NCI-H146 treated with DMSO at 0.1 percent for 48 hours (cell line): ENCODE results near the gene USH1C.

Experiments
- DNase-seq: peaks from one replicate; lab custom pipeline; 2025; ENCODE audit not compliant: unreplicated experiment; lab: John Stamatoyannopoulos, UW

The USH1C gene

GRCh38 chr11:17508791-17509190 lies 35.4 kb downstream of the USH1C start:
- no peak for DNase-seq

DNA sequence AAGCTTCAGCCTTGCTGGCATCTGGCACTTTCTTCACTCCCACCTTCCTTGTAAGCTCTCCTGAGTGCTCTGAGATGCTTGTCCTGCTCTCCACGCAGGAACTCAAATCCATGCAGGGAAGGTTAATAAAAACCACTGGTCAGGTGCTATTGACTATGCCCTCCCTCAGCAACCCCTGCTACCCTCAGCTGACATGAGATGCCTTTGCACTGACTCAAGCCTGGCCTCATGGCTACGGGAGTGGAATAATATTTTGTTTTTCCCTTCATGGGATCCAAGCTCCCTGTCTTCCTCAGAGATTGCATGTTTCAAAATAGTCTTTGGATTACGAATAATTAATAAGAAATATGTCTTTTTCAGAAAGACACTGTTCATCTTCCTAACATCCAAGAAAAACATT lies 35.9 kb downstream of the USH1C start:
- no peak for DNase-seq

GRCh38 chr11:17507773-17508172 lies 36.4 kb downstream of the USH1C start:
- DNase-seq: no peak

DNA sequence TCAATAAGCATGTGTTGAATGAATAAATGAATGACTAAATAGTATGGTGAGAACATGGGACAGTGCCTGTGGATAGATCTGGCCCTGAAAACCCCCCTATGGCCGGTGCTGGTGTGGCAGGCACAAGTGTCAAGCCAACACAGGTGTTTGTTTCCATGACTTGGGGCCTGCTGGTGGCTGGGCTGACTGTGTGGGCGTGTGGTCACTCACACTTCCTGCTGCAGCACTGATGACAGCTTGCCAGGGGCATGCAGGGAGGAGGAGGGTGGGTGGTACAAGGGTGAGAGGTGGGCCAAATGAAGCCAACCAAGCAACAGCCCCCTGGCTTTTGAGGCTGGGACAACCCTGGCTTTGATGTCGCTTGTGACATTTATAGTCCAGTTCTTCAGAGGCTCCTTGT lies 37.3 kb downstream of the USH1C start:
- DNase-seq: no peak

DNA sequence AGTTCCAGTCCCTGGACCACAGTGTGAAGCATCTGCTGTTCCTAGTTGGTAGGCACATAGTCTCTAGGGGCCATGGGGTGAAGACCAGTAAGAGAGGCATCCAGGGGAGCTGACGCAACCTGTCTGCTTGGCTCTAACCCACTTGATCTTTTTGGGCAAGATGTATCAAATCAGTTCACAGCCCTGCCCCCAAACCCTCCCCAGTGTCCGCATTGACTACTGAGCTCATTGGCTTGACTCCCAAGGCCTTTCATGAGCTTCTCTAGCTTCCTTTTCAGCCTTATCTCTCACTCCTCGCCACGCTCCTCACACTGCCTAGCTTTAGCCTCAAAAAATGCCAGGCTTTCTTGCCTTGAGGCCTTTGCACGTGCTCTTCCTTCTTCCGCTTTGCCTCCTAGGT lies 37.9 kb downstream of the USH1C start:
- no peak for DNase-seq

- DNase-seq: no peak
Measured at GRCh38 chr11:17505146-17505545, 39.1 kb downstream of the USH1C start.

DNA sequence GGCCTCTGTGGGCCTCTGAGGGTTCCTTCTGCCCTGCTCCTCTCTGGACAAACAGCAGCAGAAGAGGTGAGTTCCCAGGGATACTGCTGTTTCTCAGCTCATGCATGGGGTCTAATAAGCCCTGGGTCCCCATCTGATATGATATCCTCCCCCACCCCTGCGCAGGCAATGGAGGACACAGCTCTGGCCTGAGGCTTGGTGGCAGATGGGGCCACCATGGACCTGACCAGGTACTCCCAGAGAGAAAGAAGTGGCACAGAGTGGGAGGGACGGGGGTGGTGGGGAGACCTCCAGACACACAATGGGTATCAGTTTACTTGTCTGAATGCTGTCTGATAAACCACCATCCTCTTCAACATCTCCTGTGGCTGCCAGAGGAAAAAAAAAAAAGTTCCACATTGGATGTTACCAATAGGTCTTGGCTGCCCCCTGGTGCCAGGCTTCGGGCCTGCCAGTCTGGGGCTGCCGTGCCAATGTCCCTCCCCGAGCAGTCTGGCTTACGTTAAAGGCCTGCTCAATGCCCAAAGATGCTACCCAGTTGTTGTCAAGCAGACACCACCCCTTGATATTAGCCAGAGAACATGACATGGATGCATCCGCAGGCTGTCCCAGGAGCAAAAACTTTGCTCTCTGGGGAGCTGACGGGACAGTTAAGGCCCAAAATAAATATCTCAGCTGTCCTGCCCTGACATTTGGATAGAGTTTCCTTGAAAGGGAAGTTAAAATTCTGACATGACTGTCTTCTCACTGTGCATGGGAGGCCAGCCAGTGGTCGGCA lies 39.7 kb downstream of the USH1C start:
- peak; percentile 39 for DNase-seq

GRCh38 chr11:17502630-17503029 lies 41.6 kb downstream of the USH1C start:
- no peak for DNase-seq

DNA sequence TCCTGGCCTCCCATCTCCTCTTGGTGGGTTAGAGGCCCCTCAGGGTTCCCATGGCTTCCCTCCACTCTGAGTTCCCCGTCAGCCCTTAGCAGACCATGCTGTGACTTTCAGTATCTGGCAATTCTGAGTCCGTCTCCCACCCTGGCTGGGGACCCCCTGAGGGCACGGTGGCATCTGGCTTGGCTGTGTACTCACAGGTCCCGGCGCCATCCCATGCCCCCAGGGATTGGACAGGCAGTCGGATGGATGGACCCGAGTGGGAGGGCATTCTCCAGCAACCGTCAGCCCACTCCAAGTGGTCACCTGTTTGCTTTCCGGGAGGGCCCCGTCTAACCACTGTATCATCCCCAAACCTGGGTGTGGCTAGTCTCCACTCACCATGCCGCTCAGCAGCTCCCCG lies 43.5 kb downstream of the USH1C start:
- no peak for DNase-seq

DNA sequence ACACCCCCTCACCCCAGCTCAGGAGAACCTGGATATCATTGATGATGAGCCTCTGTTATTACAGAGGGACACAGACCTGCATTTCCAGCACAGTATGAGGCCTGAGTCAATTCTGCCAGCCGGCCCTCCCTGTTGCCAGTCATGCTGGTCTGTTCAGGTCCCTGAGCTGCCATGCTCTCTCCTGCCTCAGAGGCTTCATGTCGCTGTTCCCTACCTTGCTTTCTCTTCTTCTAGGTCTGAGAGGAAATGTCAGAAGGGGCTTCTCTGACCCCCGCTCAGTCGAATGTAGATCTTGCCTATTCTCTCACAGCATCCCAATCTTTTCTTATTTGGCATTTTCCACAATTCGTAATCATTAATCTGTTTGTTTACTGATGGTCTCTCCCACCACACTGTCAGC lies 45.7 kb downstream of the USH1C start:
- peak; percentile 38 for DNase-seq

GRCh38 chr11:17498058-17498457 lies 46.2 kb downstream of the USH1C start:
- peak; percentile 56 for DNase-seq

GRCh38 chr11:17496406-17496805 lies 47.8 kb downstream of the USH1C start:
- no peak for DNase-seq

- no peak for DNase-seq
Measured at GRCh38 chr11:17494019-17494418, 50.2 kb downstream of the USH1C start.

DNA sequence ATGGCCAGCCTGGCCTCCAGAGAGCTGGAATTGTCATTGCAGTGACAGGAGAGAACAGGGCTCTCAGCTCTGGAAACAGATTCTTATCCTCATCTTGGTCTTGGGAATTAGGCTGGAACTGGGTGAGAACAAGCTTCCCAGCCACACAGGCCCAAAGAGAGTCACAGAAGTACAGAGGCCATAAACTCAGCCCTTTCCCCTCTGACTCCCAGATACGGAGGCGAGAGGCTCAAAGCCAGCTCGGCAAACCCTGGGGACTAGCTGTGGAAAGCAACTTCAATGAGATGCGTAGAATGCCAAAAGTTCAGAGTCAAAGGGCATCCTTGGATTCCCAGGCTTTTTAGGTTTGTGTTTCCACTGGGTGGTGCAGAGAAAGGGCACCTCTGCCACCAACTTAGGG lies 53.3 kb downstream of the USH1C start:
- DNase-seq: no peak

DNA sequence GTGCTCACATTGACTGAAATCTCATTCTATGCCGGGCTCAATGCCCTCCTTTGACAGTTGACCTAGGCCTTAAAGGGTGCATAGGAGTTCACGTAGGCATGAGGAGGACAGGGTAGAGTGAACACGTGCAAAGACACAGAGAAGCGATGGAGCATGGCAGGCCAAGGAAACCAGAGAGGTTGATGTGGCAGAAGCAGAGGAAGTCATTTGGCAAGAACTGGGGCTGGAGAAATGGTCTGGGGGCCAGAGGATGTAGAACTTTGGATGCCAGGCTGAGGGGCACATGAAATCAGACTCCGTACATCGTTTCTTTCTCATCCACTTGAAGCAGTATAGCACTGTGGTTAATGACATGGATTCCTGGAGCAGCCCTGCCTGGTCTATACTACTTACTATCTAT lies 54.0 kb downstream of the USH1C start:
- no peak for DNase-seq

DNA sequence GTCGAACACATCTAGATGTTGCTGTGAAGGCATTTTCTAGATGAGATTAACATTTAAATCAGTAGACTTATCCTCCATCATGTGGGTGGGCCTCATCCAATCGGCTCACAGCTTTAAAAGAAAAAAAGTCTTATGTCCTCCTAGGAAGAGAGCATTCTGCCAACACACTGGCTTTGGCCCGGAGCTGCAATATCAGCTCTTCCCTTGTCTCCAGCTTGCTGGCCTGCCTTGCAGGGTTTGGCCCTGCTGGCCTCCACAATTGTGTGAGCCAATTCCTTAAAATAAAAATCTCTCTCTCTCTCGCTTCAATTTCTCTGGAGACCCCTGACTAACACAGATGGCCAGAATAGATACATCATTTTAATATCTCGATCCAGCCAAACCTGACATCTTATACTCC lies 54.5 kb downstream of the USH1C start:
- no peak for DNase-seq

- DNase-seq: no peak
Measured at GRCh38 chr11:17488563-17488962, 55.7 kb downstream of the USH1C start.

- no peak for DNase-seq
Measured at GRCh38 chr11:17486646-17487045, 57.6 kb downstream of the USH1C start.

DNA sequence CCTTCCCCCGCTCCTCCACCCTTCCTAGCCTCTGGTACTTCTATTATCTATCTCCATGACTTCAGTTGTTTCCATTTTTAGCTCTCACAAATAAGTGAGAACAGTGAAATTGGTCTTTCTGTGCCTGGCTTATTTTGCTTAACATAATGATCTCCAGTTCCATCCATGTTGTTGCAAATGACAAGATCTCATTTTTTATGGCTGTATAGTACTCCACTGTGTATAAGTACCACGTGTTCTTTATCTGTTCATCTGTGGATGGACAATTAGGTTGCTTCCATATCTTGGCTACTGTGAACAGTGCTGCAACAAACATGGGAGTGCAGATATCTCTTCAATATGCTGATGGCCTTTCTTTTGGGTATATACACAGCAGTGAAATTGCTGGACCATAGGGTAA lies 60.7 kb downstream of the USH1C start:
- no peak for DNase-seq

GRCh38 chr11:17481905-17482304 lies 62.3 kb downstream of the USH1C start:
- no peak for DNase-seq

DNA sequence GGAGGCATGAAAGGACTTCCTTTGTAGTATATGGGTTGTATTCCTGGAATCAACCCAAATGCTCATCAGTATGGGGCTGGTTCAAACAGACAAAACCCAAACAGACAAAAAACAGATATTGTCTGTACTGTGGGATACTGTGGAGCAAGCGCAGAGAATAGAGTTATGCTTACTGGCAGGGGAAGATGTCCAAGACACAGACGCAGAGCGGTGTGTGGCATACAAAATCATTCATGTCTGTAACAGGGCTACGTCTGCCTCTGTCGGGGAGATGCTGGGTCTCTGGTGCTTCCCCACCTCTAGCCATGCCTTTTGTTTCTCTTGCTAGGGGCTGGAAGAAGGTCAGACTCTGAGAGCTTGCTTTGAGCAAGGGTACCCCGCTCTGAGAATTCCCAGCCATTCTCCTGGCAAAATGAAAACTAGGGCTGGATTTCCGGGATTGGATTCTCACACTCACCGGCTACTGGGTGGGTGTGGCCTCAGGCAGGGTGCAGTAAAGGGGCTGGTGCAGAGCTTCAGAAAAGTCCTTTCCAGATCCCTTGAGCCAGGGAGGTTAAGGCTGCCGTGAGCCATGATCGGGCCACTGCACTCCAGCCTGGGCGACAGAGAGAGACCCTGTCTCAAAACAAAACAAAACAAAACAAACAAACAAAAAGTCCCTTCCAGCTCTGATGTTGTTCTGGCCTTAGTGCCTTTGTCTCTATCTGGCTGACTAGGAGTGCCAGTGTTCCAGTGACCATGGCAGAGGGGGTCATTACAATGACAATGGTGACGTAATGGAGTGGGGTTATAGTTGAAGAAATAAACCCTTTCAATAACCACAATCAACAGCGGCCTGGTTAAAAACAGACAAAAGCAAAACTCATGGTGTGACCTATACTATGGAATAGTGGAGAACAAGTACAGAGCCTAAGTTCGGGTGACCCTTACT lies 64.7 kb downstream of the USH1C start:
- DNase-seq: no peak

GRCh38 chr11:17478070-17478469 lies 66.1 kb downstream of the USH1C start:
- no peak for DNase-seq
